CD1c-positive myeloid dendritic cell (primary cell): ENCODE data around the gene PDE1C.

Experiments
- DNase-seq: peaks from one replicate; pipeline ENCODE4 v3.0.0-alpha.2; 2016; ENCODE audit errors: extremely low spot score

Gene PDE1C

DNA sequence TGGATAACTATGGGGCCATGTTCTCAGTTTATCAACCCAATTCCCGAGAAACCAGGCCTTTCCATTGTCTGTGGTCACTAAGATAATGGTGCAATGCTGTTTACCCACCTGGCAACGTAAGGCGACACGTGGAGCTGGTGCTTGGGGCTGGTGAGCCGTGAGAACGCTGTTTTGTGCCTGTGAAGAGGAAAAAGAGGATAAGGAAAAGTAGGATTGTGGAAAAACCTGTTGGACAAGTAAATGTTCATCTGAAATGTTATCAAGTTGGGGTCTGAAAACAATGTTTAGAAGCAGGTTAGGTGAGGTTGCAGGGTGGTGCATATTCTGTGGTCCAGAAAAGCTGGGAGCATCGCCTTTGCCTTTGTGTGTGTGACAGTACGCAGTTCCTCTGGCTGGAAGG is 294.7 kb downstream of the PDE1C start:
- DNase-seq, result no peak

- DNase-seq, result no peak
Measured at GRCh38 chr7:31772211-31772610, 298.0 kb downstream of the PDE1C start.

GRCh38 chr7:31767686-31768358 is 302.4 kb downstream of the PDE1C start:
- DNase-seq, result no peak

- no peak for DNase-seq
Measured at GRCh38 chr7:31764462-31764861, 305.7 kb downstream of the PDE1C start.

DNA sequence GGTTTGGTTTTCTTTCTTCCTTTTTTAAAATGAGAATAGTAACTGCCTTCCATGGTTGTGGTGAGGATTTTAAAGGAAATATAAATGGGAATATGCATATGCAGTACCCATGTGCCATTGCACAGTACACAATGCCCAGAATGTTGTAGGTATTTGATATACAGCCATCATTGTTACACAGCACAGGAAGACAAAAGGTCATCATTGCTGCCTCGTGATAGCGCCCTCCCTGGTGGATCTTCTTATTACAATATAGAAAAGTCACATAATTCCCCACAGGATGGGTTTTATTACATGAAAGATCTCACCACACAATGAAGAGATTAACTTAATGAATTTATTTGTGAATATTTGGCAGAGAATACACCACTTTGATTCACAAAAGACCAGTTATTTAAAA is 306.7 kb downstream of the PDE1C start:
- no peak for DNase-seq

- no peak for DNase-seq
Measured at GRCh38 chr7:31761646-31762045, 308.6 kb downstream of the PDE1C start.

GRCh38 chr7:31758755-31759154 is 311.5 kb downstream of the PDE1C start:
- no peak for DNase-seq

GRCh38 chr7:31751726-31752125 is 318.5 kb downstream of the PDE1C start:
- DNase-seq, result no peak

- DNase-seq, result no peak
Measured at GRCh38 chr7:31748084-31748483, 322.1 kb downstream of the PDE1C start.

DNA sequence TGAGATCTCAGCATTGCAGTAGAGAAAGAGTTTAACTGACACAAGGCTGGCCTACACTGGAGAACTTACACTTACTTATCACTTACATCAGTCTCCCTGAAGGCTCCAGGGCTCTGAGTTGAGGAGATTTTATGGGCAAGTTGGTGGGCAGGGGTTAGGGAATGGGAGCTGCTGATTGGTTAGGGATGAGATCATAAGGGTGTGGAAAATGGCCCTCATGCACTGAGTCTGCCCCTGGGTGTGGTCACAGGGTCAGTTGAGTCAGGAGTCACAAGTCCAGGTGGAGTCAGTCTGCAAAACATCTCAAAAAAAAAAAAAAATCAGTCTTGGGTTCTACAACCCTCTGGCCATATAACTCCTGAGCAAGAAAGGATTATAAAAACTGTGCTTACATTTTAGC is 322.7 kb downstream of the PDE1C start:
- no peak for DNase-seq

DNA sequence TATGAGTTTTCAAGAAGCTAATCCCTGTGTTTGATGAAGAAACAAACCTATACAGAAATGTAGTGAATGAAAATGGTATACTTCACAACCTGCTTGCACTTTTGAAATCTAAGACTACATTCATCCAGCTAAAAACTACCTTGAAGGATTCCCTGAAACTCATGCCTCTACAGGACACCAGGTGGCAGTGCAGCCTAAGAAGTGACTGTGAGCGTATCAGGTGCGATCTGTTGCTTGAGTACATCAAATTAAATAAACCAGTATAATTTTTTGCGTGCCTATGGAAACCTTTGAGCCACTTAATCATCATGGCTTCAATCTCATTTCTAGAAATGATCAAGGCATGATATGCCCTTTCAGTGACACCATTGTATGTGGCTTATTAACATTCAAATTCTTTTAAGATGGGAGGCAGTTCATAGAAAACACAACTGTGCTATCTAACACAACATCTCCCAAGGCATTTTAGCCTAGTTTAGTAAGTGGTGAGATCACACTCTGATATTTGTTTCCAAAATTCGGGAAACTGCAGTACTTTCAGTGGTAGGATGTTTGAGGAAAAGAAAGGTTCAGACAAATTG is 325.8 kb downstream of the PDE1C start:
- DNase-seq, result peak; percentile 69

GRCh38 chr7:31741852-31742251 is 328.4 kb downstream of the PDE1C start:
- DNase-seq, result no peak

DNA sequence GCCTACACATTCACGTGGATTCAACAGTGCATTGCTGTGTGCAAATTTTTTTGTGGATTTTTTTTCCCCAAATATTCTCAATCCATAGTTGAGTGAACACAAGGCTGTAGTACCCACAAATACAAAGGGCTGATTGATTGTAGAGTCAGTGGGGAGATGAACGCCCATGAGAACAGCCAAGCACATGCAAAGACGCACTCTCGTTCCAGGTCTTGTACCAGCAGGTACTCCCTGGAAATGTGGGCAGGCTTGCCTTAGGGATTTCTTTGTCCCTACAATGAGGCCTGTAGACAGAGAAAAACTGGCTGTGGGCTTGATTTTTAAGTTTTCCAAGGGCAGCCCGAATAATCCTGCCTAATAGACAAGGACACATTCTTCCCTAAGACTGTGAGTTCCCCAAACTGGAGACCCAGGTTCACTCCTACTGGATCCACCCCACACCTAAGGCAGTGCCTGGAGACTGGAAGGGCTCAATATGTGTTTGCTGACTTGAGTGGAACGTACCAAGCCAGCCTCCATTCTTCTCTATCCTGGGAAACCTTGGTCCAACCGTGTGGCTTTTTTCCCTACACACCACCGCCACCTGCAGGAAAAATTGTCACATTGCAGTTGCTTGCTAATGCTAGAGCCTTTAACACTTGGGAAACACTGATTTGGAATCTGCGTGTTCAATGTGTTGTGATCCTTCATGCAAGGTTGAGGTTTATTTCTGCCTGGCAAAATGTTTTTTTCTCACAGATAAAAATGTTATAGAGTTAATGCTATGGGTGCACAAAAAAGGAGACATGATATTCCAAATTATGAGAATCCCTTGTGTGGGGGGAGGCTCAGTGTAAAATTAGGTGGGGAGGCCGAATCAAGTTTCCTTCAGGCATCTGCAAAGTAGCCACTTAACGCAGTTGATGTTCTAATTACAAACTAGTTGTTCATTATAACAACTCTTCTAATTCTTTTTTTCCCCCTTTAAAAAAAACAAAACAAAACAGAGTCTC is 333.9 kb downstream of the PDE1C start:
- DNase-seq, result peak; percentile 79

GRCh38 chr7:31734456-31734855 is 335.8 kb downstream of the PDE1C start:
- no peak for DNase-seq

DNA sequence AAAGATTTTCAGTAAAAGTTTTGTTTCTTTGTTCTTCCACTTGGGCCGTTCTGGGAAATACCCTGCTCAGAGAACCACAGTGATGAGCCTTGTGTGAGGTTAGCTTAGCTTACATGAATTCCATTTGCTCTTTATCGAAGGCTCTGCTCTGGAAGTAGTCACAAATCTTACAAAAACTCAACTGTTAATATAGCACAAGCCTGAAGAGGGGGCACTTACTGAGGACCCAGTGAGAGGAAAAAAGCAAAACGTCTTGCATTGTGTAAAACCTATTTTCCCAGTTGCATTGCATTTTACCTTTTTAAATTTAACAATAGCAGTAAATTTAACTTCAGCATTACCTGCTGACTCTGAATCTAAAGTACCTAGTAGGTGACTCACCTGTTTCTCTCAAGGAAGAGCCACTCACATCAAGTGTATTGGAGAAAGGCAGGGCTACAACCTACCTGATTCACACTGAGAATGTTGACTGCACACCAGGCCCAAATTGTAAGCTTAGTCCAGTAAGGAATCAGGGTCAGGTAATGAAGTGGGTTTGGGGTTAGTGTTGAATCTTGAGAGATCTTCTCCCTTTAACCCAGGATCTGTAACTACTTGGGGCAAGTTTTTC is 340.9 kb downstream of the PDE1C start:
- DNase-seq, result no peak

DNA sequence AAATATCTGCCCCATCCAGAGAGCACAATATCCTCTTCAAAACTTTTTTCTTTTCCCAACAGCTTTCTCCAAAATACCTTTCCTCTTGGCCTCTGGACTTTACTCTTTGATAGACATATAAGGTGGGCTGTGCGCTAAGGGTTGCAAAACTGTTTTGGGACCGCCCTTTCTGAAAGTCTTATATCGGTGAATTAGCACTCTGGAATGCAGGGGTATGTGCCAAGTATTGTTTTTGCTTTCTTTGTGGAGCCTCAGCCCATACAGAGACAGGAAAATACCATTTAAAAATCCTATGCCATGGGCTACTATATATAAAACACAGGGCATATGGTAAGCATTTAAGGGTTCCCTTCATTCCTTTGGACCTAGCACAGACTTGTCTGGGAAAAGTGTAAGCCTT is 345.5 kb downstream of the PDE1C start:
- DNase-seq, result no peak

GRCh38 chr7:31720366-31720765 is 349.8 kb downstream of the PDE1C start:
- no peak for DNase-seq

DNA sequence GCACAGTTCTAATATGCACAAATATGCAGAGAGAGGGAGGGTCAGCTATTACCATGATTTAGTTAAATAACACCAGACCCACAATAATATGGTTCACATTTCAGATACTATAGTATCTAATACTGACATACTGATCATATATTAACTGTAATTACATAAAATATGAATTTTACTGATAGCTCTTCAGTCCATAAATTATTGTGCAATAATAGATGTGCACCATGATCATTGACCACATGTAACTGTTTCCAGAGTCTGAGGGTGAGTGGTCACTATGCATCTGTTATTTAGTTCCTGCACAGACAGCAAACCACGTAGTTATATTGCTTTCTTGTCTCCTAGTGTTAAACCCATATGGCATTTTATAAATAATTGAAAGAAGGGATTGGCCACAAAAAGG is 353.9 kb downstream of the PDE1C start:
- DNase-seq, result no peak

- no peak for DNase-seq
Measured at GRCh38 chr7:31710171-31710570, 360.0 kb downstream of the PDE1C start.

DNA sequence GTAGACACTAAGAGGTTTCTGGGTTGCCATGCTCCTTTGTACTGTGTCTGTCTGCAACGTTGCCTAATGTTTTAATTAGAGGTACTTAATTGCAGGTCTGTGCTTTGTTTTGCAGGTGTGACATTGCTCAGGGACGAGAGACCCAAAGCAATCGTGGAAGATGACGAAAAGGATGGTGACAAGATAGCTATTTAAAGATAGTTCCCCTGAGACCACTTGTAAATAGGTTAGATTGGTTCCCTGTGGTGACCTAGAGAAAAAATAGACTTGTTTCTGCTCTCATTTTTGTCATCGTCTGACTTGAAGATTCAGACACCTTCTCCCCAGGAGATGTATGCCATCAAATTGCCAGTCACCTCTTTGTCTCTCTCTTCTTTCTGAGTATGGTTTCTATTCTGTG is 363.1 kb downstream of the PDE1C start:
- no peak for DNase-seq

- no peak for DNase-seq
Measured at GRCh38 chr7:31705377-31705776, 364.8 kb downstream of the PDE1C start.

DNA sequence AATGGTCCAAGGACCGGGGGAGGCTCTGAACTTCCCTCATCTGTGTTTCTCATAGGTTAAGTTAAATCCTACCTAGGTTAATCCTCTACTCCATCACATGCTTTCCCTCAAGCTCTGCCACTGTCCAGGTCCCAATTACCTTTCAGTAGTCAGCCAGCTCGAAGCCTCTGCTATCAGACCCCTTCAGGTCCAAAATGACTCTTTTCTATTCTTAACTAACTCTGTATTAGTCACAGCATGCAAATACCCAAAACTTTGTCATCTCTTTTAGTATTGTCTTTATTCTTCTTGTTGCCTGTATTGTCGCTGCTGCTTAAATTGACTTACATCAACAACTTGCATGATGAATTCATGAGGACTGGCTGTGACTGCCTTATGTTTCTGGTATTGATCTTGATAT is 367.9 kb downstream of the PDE1C start:
- DNase-seq, result no peak
